Measurements from ENCODE around the gene STX18.

STX18 gene

DNA sequence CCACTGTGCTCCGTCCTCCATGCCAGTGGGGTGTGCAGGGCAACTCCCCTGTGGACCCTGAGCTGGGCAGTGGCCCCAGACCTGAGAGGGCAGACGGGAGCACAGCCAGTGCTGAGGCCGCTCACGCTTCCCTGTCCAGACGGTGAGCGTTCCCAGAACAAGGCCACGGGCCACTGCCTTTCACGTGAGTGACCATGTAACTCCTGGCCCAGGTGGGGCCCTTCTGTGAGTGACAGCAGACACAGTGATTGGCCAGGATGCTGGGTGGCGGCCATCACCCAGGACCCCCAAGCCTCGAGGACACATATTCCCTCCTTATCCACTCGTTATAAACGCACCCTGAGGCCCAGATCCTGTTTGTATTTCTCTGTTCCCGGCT is 144.4 kb downstream of the STX18 start:
- Histone ChIP-seq H3K4me1 (ENCODE audit: control insufficient read depth, insufficient read depth, low read length, poor library complexity, severe bottlenecking) (no peaks in the 10 kb centered on the region), H3K27me3 (replicated peaks; ENCODE audit: control insufficient read depth, insufficient read depth, low read length, poor library complexity, severe bottlenecking) (no peaks in the 10 kb centered on the region), H3K9me3 (ENCODE audit: control insufficient read depth, low read length) (no peaks in the 10 kb centered on the region), H3K27ac (ENCODE audit: insufficient read depth, low read length, poor library complexity, severe bottlenecking) (no peak overlapping the region), H3K36me3 (ENCODE audit: control insufficient read depth, insufficient read depth, low read length) (peaks cover 9% of the 10 kb centered on the region), H3K4me3 (ENCODE audit: insufficient read depth, low read depth, low read length, poor library complexity, severe bottlenecking) (no peak overlapping the region)
- no peak for DNase-seq

GRCh38 chr4:4396628-4397440 is 145.0 kb downstream of the STX18 start:
- Histone ChIP-seq H3K36me3 (ENCODE audit: control insufficient read depth, insufficient read depth, low read length) (peaks cover 9% of the 10 kb centered on the region), H3K4me1 (ENCODE audit: control insufficient read depth, insufficient read depth, low read length, poor library complexity, severe bottlenecking) (no peaks in the 10 kb centered on the region), H3K27ac (ENCODE audit: insufficient read depth, low read length, poor library complexity, severe bottlenecking) (no peak overlapping the region), H3K9me3 (ENCODE audit: control insufficient read depth, low read length) (no peaks in the 10 kb centered on the region), H3K4me3 (ENCODE audit: insufficient read depth, low read depth, low read length, poor library complexity, severe bottlenecking) (no peak overlapping the region), H3K27me3 (replicated peaks; ENCODE audit: control insufficient read depth, insufficient read depth, low read length, poor library complexity, severe bottlenecking) (no peaks in the 10 kb centered on the region)
- no peak for DNase-seq

GRCh38 chr4:4395849-4396627 is 145.8 kb downstream of the STX18 start:
- Histone ChIP-seq H3K36me3 (ENCODE audit: control insufficient read depth, insufficient read depth, low read length) (peaks cover 9% of the 10 kb centered on the region), H3K4me3 (ENCODE audit: insufficient read depth, low read depth, low read length, poor library complexity, severe bottlenecking) (no peak overlapping the region), H3K27ac (ENCODE audit: insufficient read depth, low read length, poor library complexity, severe bottlenecking) (no peak overlapping the region)

DNA sequence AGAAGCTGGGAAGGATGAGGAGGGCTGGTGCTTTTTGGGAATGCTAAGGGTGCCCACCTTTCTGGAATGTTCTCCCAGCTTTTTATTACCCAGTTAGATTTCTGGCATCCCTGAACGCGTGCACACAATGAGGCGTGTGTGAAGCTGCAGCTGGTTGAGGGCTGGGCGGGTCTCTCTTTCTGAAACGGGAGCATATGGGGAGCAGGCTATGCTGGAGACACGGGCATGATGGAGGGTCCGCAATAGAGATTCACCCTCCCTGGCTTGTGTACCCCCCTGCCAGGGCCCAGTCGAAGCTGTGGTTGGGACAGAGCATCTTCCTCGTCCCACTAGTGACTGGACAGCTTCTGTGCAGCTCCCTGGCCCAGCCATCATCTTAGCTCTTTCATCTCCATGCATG is 146.5 kb downstream of the STX18 start:
- no peak for DNase-seq
- H3K36me3 ChIP-seq (ENCODE audit: control insufficient read depth, insufficient read depth, low read length), result peaks cover 9% of the 10 kb centered on the region
- no peaks in the 10 kb centered on the region for H3K9me3 ChIP-seq (ENCODE audit: control insufficient read depth, low read length)
- H3K4me1 ChIP-seq (ENCODE audit: control insufficient read depth, insufficient read depth, low read length, poor library complexity, severe bottlenecking), result no peaks in the 10 kb centered on the region
- no peak overlapping the region for H3K4me3 ChIP-seq (ENCODE audit: insufficient read depth, low read depth, low read length, poor library complexity, severe bottlenecking)
- H3K27ac ChIP-seq (ENCODE audit: insufficient read depth, low read length, poor library complexity, severe bottlenecking), result no peak overlapping the region
- H3K27me3 ChIP-seq (replicated peaks; ENCODE audit: control insufficient read depth, insufficient read depth, low read length, poor library complexity, severe bottlenecking), result no peaks in the 10 kb centered on the region

More at GRCh38 chr4:4395849-4396627, 145.8 kb downstream of the STX18 start:
- Histone ChIP-seq H3K9me3 (ENCODE audit: control insufficient read depth, low read length) (no peaks in the 10 kb centered on the region), H3K4me1 (ENCODE audit: control insufficient read depth, insufficient read depth, low read length, poor library complexity, severe bottlenecking) (no peaks in the 10 kb centered on the region), H3K27me3 (replicated peaks; ENCODE audit: control insufficient read depth, insufficient read depth, low read length, poor library complexity, severe bottlenecking) (no peaks in the 10 kb centered on the region)
- no peak for DNase-seq

DNA sequence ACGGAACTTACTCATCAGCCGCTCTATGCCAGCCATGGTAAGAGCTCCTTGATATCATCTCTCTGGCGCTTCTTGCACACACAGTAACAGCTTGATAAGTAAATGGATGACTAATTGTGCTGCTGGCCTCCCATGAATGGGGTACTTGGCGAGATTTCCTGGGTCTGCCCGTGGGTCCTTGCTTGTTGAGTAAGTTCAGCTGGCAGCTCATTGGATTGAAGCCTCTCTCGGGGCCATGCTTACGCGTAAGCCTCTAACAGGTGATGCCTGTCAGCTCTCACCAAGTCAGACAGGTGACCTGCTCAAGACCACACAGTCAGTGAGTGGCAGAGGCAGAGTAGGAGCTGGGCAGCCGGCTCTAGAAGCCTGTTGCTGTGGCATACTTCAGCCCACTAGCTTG is 147.2 kb downstream of the STX18 start:
- peaks cover 9% of the 10 kb centered on the region for H3K36me3 ChIP-seq (ENCODE audit: control insufficient read depth, insufficient read depth, low read length)
- no peaks in the 10 kb centered on the region for H3K27me3 ChIP-seq (replicated peaks; ENCODE audit: control insufficient read depth, insufficient read depth, low read length, poor library complexity, severe bottlenecking)
- no peaks in the 10 kb centered on the region for H3K9me3 ChIP-seq (ENCODE audit: control insufficient read depth, low read length)
- no peak for DNase-seq
- H3K4me1 ChIP-seq (ENCODE audit: control insufficient read depth, insufficient read depth, low read length, poor library complexity, severe bottlenecking), result no peaks in the 10 kb centered on the region
- H3K4me3 ChIP-seq (ENCODE audit: insufficient read depth, low read depth, low read length, poor library complexity, severe bottlenecking), result no peak overlapping the region
- H3K27ac ChIP-seq (ENCODE audit: insufficient read depth, low read length, poor library complexity, severe bottlenecking), result no peak overlapping the region

DNA sequence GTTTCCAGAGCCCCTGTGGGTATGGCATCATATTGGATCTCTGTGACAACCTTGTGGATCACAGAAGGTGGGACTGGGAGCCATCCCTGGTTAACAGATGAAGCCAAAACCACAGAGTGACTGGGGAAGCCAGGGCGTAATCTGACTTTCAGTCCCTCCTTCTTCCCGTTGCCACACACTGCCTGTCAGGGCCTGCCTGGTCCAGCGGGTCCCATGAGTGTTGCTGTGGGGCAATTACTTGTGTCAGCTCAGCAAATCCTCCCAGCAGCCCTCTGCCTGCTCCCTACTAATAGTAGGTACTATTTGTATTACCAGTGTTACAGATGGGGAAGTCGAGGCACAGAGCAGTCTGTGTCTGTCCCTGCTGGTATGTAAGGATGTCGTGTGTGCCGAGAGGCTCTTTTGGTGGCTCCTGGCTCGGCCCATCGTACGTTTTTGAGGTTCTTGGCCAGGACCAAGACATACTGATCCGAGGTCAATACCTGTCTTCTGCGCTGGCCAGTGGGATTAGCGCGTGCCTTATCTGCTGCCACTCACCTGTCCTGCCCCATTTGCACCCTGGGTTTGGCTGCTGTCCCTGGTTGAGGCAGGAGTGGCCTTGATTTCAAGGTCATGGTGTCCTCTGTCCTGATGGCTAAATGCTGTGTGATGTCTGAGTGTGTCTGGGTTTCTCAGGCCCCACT is 149.2 kb downstream of the STX18 start:
- peaks cover 7% of the 10 kb centered on the region for H3K4me1 ChIP-seq (ENCODE audit: control insufficient read depth, insufficient read depth, low read length, poor library complexity, severe bottlenecking)
- DNase-seq, result no peak
- no peak overlapping the region for H3K4me3 ChIP-seq (ENCODE audit: insufficient read depth, low read depth, low read length, poor library complexity, severe bottlenecking)
- peaks cover 9% of the 10 kb centered on the region for H3K36me3 ChIP-seq (ENCODE audit: control insufficient read depth, insufficient read depth, low read length)
- H3K9me3 ChIP-seq (ENCODE audit: control insufficient read depth, low read length), result no peaks in the 10 kb centered on the region
- no peaks in the 10 kb centered on the region for H3K27me3 ChIP-seq (replicated peaks; ENCODE audit: control insufficient read depth, insufficient read depth, low read length, poor library complexity, severe bottlenecking)
- no peak overlapping the region for H3K27ac ChIP-seq (ENCODE audit: insufficient read depth, low read length, poor library complexity, severe bottlenecking)

DNA sequence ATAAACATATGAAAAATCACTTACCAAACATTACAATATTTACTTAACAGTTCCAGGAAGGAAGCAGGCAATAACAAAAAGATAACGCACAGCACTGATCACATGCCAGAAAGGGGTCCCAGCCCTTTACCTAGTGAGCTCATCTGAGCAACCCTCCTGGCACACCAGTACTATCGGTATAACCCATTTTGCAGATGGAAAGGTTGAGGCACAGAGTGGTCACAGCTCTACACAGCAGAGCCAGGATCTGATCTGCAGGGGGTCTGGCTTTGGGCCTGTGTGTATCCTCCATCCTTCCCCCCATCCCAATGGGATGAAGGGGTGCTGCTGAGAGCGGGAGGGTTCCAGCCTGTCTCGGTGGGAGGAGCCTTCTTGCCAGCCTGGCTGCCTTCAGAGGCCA is 150.0 kb downstream of the STX18 start:
- Histone ChIP-seq H3K27ac (ENCODE audit: insufficient read depth, low read length, poor library complexity, severe bottlenecking) (no peak overlapping the region), H3K36me3 (ENCODE audit: control insufficient read depth, insufficient read depth, low read length) (peaks cover 9% of the 10 kb centered on the region), H3K27me3 (replicated peaks; ENCODE audit: control insufficient read depth, insufficient read depth, low read length, poor library complexity, severe bottlenecking) (no peaks in the 10 kb centered on the region), H3K4me3 (ENCODE audit: insufficient read depth, low read depth, low read length, poor library complexity, severe bottlenecking) (no peak overlapping the region), H3K9me3 (ENCODE audit: control insufficient read depth, low read length) (no peaks in the 10 kb centered on the region), H3K4me1 (ENCODE audit: control insufficient read depth, insufficient read depth, low read length, poor library complexity, severe bottlenecking) (peaks cover 9% of the 10 kb centered on the region)
- DNase-seq, result no peak

DNA sequence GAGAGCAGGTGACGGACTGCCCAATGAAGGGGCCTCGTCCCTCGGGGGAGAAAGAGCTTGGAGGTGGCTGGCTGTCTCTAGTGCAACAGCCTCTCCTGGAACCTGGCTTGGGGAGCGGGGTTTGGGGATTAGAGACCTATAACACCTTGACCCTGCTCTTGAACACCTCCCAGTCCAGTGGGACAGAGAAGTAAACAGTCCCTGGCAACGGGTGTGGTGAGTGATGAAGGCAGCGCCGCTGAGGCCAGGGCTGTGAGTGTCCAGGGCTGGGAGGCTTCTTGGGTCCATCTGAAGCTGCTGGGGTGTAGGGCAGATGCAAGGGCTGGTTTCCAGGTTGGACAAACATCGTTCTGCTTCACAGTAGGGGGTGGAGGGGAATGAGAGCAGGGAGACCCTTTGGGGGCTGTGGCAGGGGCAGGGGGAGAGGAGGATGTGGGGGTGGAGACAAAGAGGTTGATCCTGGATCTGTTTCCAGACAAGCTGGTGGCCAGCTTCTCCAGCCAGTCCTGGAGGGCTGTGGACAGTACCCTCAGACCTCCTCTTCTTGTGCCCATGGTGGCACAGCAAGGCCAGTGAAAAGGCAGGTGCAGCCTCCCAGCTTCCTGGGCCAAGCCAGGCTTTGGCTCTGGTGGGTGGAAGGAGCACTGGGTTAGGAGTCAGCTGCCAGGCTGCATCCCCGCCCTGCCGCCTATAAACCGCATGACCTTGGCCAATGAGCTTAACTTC is 151.2 kb downstream of the STX18 start:
- Histone ChIP-seq H3K27ac (ENCODE audit: insufficient read depth, low read length, poor library complexity, severe bottlenecking) (no peak overlapping the region), H3K27me3 (replicated peaks; ENCODE audit: control insufficient read depth, insufficient read depth, low read length, poor library complexity, severe bottlenecking) (no peaks in the 10 kb centered on the region), H3K4me3 (ENCODE audit: insufficient read depth, low read depth, low read length, poor library complexity, severe bottlenecking) (no peak overlapping the region), H3K36me3 (ENCODE audit: control insufficient read depth, insufficient read depth, low read length) (peaks cover 9% of the 10 kb centered on the region), H3K4me1 (ENCODE audit: control insufficient read depth, insufficient read depth, low read length, poor library complexity, severe bottlenecking) (peaks cover 15% of the 10 kb centered on the region), H3K9me3 (ENCODE audit: control insufficient read depth, low read length) (no peaks in the 10 kb centered on the region)
- no peak for DNase-seq

DNA sequence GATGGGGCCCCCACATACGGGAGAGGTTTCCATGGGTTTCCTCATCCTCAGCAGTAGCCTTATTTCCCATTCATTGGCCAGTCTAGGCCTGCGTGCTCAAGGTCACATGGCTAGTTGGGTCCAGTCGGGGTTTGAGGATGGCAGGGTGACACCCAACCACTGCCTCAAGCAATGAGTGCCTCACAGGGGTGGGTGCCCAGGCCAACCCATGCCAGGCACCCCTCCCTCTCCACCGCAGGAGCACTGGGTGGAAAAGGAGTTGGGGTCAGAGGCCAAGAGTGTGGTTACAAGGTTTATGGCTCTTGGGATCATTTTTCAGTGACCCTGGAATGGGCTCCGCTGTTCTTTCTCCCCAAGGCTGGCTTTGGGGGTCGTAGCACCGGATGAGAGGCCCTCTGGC is 151.8 kb downstream of the STX18 start:
- DNase-seq, result no peak
- no peaks in the 10 kb centered on the region for H3K9me3 ChIP-seq (ENCODE audit: control insufficient read depth, low read length)
- no peak overlapping the region for H3K4me3 ChIP-seq (ENCODE audit: insufficient read depth, low read depth, low read length, poor library complexity, severe bottlenecking)
- H3K27me3 ChIP-seq (replicated peaks; ENCODE audit: control insufficient read depth, insufficient read depth, low read length, poor library complexity, severe bottlenecking), result no peaks in the 10 kb centered on the region
- H3K27ac ChIP-seq (ENCODE audit: insufficient read depth, low read length, poor library complexity, severe bottlenecking), result no peak overlapping the region
- H3K4me1 ChIP-seq (ENCODE audit: control insufficient read depth, insufficient read depth, low read length, poor library complexity, severe bottlenecking), result peaks cover 18% of the 10 kb centered on the region
- peaks cover 9% of the 10 kb centered on the region for H3K36me3 ChIP-seq (ENCODE audit: control insufficient read depth, insufficient read depth, low read length)
